Measurements from ENCODE around the gene PSMC4.

PSMC4 gene

DNA sequence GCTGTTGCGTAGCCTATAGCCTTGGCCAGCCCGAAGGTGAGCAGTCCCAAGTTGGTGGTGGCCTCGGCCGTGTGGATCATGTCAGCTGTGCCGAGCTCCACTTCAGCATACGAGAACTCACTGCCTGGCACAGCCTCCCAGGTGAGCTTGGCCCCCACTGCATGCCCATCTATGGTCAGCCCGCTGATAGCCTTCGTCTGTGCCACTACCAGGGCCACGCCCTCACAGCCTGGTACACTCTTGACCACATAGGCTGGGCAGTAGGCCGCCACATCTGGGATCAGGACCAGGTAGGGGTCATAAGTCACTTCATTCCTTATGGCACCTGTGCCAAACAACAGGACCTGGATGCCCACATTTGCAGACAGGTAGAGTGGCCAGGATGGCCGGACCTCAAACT lies 43.9 kb upstream of the PSMC4 start:
- CTCF ChIA-PET, result interaction anchor here (1.8 to 2.0 kb wide), 2 partner anchors 15 to 43 kb away, joined by 5 to 6 read pairs; partner anchors contain the start of gene PSMC4

DNA sequence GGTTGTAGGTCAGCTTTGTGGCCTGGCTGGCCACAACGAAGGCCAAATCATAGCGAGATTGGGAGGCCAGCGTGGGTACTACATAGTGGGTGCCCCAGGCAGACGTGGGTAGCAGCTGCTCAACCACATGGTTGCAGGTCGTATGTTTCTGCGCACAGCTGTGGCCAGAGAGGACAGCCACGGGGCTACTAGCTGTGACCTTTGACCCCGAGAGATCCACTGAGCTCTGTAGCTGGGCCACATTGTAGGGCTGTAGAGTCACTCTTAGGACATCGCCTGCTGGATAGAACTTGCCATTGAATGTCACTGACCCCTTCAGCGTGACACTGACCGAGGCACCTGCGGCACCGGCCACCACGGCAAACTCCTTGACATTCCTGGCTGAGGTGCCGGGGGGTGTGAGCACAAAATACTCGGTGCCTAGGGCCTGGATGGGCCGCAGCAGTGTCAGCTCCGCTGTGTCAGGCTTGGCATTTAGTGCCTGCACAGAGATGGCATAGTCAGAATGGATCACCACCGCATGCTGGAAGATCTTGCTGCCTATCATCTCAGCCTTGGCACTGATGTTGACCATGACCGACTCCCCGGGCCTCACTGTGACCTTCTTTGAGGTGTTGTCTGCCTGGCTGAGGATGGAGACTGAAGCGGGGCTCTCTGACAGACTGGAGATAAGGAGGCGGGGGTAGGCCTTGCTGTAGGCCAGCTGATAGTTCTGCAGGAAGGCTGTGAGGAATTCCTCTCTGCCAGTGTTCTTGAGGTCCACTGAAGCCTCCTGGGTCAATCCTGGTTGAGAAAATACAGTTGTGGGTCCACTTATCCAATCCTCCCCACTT lies 43.2 kb upstream of the PSMC4 start:
- no peak for DNase-seq (ENCODE audit: extremely low spot score)
- ChIA-PET POLR2A (no interaction called here), CTCF (interaction anchor here (1.8 kb wide), 1 partner anchor 43 kb away, joined by 5 read pairs; the partner anchor contains the start of gene PSMC4)
- TF ChIP-seq, protein P1, sequence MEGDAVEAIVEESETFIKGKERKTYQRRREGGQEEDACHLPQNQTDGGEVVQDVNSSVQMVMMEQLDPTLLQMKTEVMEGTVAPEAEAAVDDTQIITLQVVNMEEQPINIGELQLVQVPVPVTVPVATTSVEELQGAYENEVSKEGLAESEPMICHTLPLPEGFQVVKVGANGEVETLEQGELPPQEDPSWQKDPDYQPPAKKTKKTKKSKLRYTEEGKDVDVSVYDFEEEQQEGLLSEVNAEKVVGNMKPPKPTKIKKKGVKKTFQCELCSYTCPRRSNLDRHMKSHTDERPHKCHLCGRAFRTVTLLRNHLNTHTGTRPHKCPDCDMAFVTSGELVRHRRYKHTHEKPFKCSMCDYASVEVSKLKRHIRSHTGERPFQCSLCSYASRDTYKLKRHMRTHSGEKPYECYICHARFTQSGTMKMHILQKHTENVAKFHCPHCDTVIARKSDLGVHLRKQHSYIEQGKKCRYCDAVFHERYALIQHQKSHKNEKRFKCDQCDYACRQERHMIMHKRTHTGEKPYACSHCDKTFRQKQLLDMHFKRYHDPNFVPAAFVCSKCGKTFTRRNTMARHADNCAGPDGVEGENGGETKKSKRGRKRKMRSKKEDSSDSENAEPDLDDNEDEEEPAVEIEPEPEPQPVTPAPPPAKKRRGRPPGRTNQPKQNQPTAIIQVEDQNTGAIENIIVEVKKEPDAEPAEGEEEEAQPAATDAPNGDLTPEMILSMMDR (IDR thresholded peaks at IDR 0.05; ENCODE audit: control extremely low read depth, extremely low read depth, low read depth, missing control alignments), result no peak

More for the DNA sequence above, 43.9 kb upstream of the PSMC4 start:
- no peak for DNase-seq (ENCODE audit: extremely low spot score)
- POLR2A ChIA-PET, result no interaction called here
- TF ChIP-seq, protein P1 (IDR thresholded peaks at IDR 0.05; ENCODE audit: control extremely low read depth, extremely low read depth, low read depth, missing control alignments), result no peak

DNA sequence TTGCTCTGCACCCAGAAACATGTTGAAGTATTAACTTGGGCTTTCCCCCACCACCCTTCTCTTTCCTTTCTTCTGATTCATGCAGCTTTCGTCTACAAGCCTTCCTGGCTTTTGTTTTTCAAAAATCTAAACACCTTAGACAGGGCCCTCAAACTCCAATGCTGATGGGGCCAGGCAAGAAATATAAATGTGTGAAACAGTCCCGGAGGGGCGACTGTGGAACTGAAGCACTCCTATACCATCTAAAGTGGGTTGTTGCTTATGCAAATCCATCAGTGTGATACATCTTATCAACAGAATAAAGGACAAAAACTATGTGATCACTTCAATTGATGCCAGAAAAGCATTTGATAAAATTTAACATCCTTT lies 42.6 kb upstream of the PSMC4 start:
- CTCF ChIA-PET, result interaction anchor here (1.5 kb wide), 1 partner anchor 14 kb away, joined by 3 read pairs; no protein-coding TSS in a partner anchor
- DNase-seq (ENCODE audit: extremely low spot score), result no peak
- TF ChIP-seq, protein P1 (IDR thresholded peaks at IDR 0.05; ENCODE audit: control extremely low read depth, extremely low read depth, low read depth, missing control alignments), result no peak
- POLR2A ChIA-PET, result no interaction called here

DNA sequence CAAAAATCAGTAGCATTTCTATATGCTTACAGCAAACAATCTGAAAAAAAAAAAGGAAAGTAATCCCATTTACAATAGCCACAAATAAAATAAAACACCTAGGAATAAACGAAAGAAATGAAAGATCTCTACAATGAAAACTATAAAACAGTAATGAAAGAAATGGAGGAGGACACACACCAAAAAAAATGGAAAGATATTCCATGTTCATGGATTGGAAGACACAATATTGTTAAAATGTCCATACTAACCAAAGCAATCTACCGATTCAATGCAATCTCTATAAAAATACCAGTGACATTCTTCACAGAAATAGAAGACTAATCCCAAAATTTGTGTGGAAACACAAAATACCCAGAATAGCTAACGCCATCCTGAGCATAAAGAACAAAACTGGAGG lies 41.2 kb upstream of the PSMC4 start:
- TF ChIP-seq, protein P1 (IDR thresholded peaks at IDR 0.05; ENCODE audit: control extremely low read depth, extremely low read depth, low read depth, missing control alignments), result no peak
- POLR2A ChIA-PET, result no interaction called here
- CTCF ChIA-PET, result interaction anchor here (1.1 to 1.5 kb wide), 3 partner anchors 9 to 23 kb away, joined by 3 read pairs; no protein-coding TSS in a partner anchor
- DNase-seq (ENCODE audit: extremely low spot score), result no peak

DNA sequence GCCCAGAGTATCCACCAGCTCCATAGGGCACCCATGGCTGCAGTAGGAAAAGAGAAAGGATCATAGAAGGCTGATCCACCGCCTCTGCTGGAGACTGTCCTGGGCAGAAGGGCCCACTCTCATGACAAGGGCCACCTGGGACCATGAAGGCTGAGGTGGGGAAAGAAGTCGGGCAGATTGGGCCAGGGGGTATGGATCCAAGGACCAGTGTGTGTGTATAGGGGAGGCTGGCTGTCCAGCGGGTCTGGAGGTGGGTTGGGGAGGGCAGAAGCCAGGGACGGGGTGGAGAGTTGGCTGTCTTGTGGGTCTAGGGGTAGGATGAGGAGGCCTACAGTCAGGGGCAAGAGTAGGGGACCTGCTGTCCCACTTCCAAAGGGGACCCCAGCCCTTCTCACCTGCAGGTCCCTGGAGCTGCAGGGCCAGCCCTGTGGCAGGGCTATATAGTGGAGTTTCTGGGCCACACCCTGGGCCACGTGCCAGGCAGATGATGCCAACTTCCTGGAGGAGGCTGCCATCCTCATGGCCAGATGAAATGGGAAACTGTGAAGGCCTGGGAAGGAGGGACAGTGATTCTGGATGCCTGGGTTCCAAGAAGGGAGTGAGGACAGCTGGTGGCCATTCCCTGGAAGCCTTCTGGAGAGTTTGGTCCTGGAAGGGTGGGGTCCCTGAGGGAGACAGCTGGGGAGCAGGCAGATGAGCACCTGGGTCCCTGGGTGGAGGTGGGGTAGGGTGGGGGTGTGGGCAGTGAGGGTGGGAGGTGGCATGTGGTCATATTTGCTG lies 36.2 kb upstream of the PSMC4 start, which contains the start of gene FCGBP:
Gene FCGBP (minus strand): TSS at position 51 of the 780 bp plus-strand sequence.
- CTCF ChIA-PET, result no interaction called here

DNA sequence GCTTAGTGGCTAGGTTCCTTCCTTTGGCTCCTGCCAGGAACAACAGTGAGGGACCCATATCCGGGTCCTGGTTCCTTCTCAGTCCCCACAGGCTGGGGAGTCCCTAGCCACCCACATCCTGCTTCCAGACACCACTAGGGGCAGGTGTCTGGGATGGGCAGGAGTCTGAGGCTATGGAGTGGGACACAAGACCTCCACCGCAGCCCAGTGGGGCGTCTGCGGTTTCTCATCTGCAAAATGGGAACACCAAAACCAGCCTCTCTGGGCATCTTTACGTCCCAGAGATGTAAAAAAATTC lies 35.7 kb upstream of the PSMC4 start:
- ChIA-PET CTCF (interaction anchor here (1.0 to 3.6 kb wide), 2 partner anchors 12 to 34 kb away, joined by 3 to 17 read pairs; partner anchors contain the start of gene PSMC4), POLR2A (no interaction called here)
- DNase-seq (ENCODE audit: extremely low spot score), result no peak
- TF ChIP-seq, protein P1 (IDR thresholded peaks at IDR 0.05; ENCODE audit: control extremely low read depth, extremely low read depth, low read depth, missing control alignments), result no peak

More for the DNA sequence above, 36.2 kb upstream of the PSMC4 start, which contains the start of gene FCGBP:
- POLR2A ChIA-PET, result no interaction called here
- no peak for DNase-seq (ENCODE audit: extremely low spot score)
- TF ChIP-seq, protein P1 (IDR thresholded peaks at IDR 0.05; ENCODE audit: control extremely low read depth, extremely low read depth, low read depth, missing control alignments), result no peak

Measured in GM10248 (cell line).